ENCODE data around the gene PPP1CA. TPM values are rescaled to one million over a fixed set of nuclear protein-coding genes. Genes with fewer than 3 reads are reported as not detected.

Gene PPP1CA
- total RNA-seq, 2 experiments from 2014 or later: 261 to 267 TPM

- Mint-ChIP-seq H3K9me3 (no peaks in the 10 kb centered on the region), H3K4me1 (ENCODE audit: low read depth) (peaks cover 33% of the 10 kb centered on the region), H3K36me3 (no peaks in the 10 kb centered on the region), H3K4me3 (no peak overlapping the region), H3K27ac (no peak overlapping the region), H3K27me3 (no peaks in the 10 kb centered on the region)
- no peak for DNase-seq
- CTCF ChIA-PET: interaction anchor here (1.5 to 1.7 kb wide), 2 partner anchors 22 to 40 kb away, joined by 3 read pairs; partner anchors contain the start of gene PPP1CA
- intact Hi-C loops (cut with micrococcal nuclease): no loop called here
- POLR2A ChIA-PET: interaction anchor here (1.2 kb wide), 1 partner anchor 15 kb away, joined by 4 read pairs; the partner anchor contains the start of gene PTPRCAP
Observed at GRCh38 chr11:67422891-67423290, 21.2 kb upstream of the PPP1CA start.

- ChIA-PET CTCF (interaction anchor here (1.5 kb wide), 1 partner anchor 21 kb away, joined by 8 read pairs; the partner anchor contains the start of gene PPP1CA), POLR2A (interaction anchor here (0.6 to 1.9 kb wide), 6 partner anchors 10 to 44 kb away, joined by 3 to 21 read pairs (median 6); partner anchors contain the start of genes CORO1B and TBC1D10C)
- Mint-ChIP-seq H3K36me3 (no peaks in the 10 kb centered on the region), H3K4me3 (peak overlapping the region; percentile 64), H3K9me3 (no peaks in the 10 kb centered on the region), H3K27ac (peak overlapping the region; percentile 46), H3K4me1 (ENCODE audit: low read depth) (peaks cover 34% of the 10 kb centered on the region), H3K27me3 (no peaks in the 10 kb centered on the region)
- DNase-seq: no peak
- intact Hi-C loops (cut with micrococcal nuclease): loop anchor here (2.0 kb wide), 1 partner anchor 19 kb away; no protein-coding TSS in a partner anchor
Observed at GRCh38 chr11:67421430-67422031, 19.9 kb upstream of the PPP1CA start.

DNA sequence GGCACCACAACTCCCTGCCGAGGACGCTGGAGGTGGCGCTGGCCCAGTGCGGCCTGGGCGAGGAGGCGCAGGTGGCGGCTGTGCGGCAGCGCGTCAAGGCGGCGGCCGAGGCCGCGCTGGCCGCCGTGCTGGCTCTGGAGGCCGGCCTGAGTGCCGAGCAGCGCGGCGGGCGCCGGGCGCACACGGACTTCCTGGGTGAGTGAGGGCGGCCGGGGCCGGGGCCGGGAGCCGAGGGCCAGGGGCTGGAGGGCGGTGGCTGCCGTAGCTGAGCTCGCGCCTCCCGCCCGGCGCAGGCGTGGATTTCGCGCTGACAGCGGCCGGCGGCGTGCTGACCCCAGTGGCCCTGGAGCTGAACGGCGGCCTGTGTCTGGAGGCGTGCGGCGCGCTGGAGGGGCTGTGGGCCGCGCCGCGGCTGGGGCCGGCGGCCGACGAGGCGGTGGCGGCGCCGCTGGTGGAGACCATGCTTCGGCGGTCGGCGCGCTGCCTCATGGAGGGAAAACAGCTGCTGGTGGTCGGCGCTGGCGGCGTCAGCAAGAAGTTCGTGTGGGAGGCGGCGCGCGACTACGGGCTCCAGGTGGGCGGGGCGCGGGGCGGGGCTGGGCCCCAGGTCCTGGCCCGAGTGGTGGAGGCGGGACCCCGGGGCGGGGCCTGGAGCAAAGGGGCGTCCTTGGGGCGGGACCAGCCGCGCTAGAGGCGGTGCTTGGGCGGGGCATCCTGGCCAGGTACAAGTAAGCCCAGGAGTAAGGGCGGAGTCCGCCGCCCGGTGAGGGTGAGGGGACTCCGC is 19.2 kb upstream of the PPP1CA start:
- Mint-ChIP-seq H3K27ac (peak overlapping the region; percentile 69), H3K9me3 (no peaks in the 10 kb centered on the region), H3K27me3 (no peaks in the 10 kb centered on the region), H3K36me3 (no peaks in the 10 kb centered on the region), H3K4me1 (ENCODE audit: low read depth) (peaks cover 41% of the 10 kb centered on the region), H3K4me3 (peak overlapping the region; percentile 74)
- CTCF ChIA-PET: interaction anchor here (0.7 to 1.6 kb wide), 4 partner anchors 16 to 64 kb away, joined by 3 to 8 read pairs (median 4); partner anchors contain the start of genes PPP1CA and TBC1D10C
- POLR2A ChIA-PET: interaction anchor here (0.6 to 1.9 kb wide), 11 partner anchors 9 to 48 kb away, joined by 3 to 21 read pairs (median 5); partner anchors contain the start of genes CORO1B, PTPRCAP, TBC1D10C and TMEM134
- peak; percentile 98 for DNase-seq
- intact Hi-C loops (cut with micrococcal nuclease): loop anchor here (1.0 to 2.0 kb wide), 2 partner anchors 7 to 18 kb away; partner anchors contain the start of gene RPS6KB2

GRCh38 chr11:67420147-67420645 is 18.5 kb upstream of the PPP1CA start:
- Mint-ChIP-seq H3K4me1 (ENCODE audit: low read depth) (peaks cover 42% of the 10 kb centered on the region), H3K27ac (peak overlapping the region; percentile 69), H3K36me3 (no peaks in the 10 kb centered on the region), H3K9me3 (no peaks in the 10 kb centered on the region), H3K4me3 (peak overlapping the region; percentile 74), H3K27me3 (no peaks in the 10 kb centered on the region)
- no peak for DNase-seq
- POLR2A ChIA-PET: interaction anchor here (0.6 to 1.9 kb wide), 10 partner anchors 9 to 64 kb away, joined by 3 to 21 read pairs (median 6); partner anchors contain the start of genes CORO1B, PTPRCAP and TMEM134
- CTCF ChIA-PET: interaction anchor here (0.7 to 1.6 kb wide), 7 partner anchors 13 to 64 kb away, joined by 3 to 8 read pairs (median 3); partner anchors contain the start of genes PPP1CA and TBC1D10C
- intact Hi-C loops (cut with micrococcal nuclease): loop anchor here (1.0 to 2.0 kb wide), 2 partner anchors 8 to 17 kb away; partner anchors contain the start of gene RPS6KB2

GRCh38 chr11:67419325-67420049 is 17.8 kb upstream of the PPP1CA start:
- no peak for DNase-seq
- ChIA-PET POLR2A (interaction anchor here (0.8 to 1.9 kb wide), 10 partner anchors 8 to 65 kb away, joined by 3 to 21 read pairs (median 5); partner anchors contain the start of genes PPP1CA, PTPRCAP, RPS6KB2 and TMEM134), CTCF (interaction anchor here (0.9 to 2.3 kb wide), 6 partner anchors 12 to 68 kb away, joined by 3 to 6 read pairs (median 4); no protein-coding TSS in a partner anchor)
- H3K27ac Mint-ChIP-seq: peak overlapping the region; percentile 51
- no peaks in the 10 kb centered on the region for H3K9me3 Mint-ChIP-seq
- H3K36me3 Mint-ChIP-seq: no peaks in the 10 kb centered on the region
- no peaks in the 10 kb centered on the region for H3K27me3 Mint-ChIP-seq
- H3K4me3 Mint-ChIP-seq: peak overlapping the region; percentile 74
- H3K4me1 Mint-ChIP-seq (ENCODE audit: low read depth): peaks cover 43% of the 10 kb centered on the region
- intact Hi-C loops (cut with micrococcal nuclease): loop anchor here (1.0 to 2.0 kb wide), 2 partner anchors 9 to 17 kb away; partner anchors contain the start of gene RPS6KB2

DNA sequence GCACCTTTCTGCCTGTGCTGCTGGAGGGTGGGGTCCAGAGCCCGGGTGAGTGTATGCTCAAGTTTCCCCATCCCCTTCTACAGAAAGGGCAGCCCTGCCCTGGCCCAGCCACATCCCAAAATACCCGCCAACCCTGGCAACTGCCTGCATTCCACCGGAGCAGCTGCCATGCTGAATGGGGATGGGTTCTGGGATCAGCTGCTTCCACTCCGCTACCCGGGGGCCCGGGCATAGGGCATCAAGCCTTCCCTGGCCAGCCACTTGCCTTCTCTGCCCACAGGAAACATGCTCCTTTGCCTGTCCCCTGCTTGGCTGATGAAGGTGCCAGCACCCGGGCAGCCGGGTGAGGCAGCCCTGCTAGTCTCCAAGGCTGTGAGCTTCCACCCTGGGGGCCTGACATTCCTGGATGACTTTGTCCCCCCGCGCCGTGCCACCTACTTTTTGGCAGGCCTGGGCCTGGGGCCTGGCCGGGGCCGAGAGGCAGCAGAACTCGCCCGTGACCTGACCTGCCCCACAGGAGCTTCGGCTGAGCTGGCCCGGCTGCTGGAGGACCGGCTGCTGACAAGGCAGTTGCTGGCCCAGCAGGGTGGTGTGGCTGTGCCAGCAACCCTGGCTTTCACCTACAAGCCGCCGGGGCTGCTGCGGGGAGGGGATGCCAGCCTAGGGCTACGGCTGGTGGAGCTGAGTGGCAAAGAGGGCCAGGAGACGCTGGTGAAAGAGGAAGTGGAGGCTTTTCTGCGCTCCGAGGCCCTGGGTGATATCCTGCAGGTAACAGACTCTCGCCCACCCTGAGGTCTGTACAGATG is 17.0 kb upstream of the PPP1CA start:
- H3K4me1 Mint-ChIP-seq (ENCODE audit: low read depth): peaks cover 43% of the 10 kb centered on the region
- peak overlapping the region; percentile 50 for H3K4me3 Mint-ChIP-seq
- H3K36me3 Mint-ChIP-seq: no peaks in the 10 kb centered on the region
- peak overlapping the region; percentile 45 for H3K27ac Mint-ChIP-seq
- no peak for DNase-seq
- H3K9me3 Mint-ChIP-seq: no peaks in the 10 kb centered on the region
- ChIA-PET CTCF (interaction anchor here (1.2 to 2.3 kb wide), 4 partner anchors 11 to 68 kb away, joined by 3 to 7 read pairs (median 5); partner anchors contain the start of gene PPP1CA), POLR2A (interaction anchor here (0.8 to 1.6 kb wide), 8 partner anchors 10 to 66 kb away, joined by 3 to 11 read pairs (median 4); partner anchors contain the start of genes PPP1CA, RPS6KB2 and TBC1D10C)
- intact Hi-C loops (cut with micrococcal nuclease): no loop called here
- no peaks in the 10 kb centered on the region for H3K27me3 Mint-ChIP-seq

GRCh38 chr11:67417425-67417824 is 15.8 kb upstream of the PPP1CA start:
- POLR2A ChIA-PET: interaction anchor here (0.7 to 1.6 kb wide), 3 partner anchors 10 to 20 kb away, joined by 3 to 7 read pairs (median 3); partner anchors contain the start of gene PTPRCAP
- CTCF ChIA-PET: interaction anchor here (1.1 to 2.3 kb wide), 5 partner anchors 12 to 66 kb away, joined by 3 to 6 read pairs (median 3); partner anchors contain the start of genes PPP1CA and RAD9A
- intact Hi-C loops (cut with micrococcal nuclease): loop anchor here (1.0 kb wide), 1 partner anchor 89 kb away; no protein-coding TSS in a partner anchor
- peaks cover 54% of the 10 kb centered on the region for H3K4me1 Mint-ChIP-seq (ENCODE audit: low read depth)
- H3K27me3 Mint-ChIP-seq: no peaks in the 10 kb centered on the region
- peak overlapping the region; percentile 84 for H3K27ac Mint-ChIP-seq
- no peak overlapping the region for H3K4me3 Mint-ChIP-seq
- no peak for DNase-seq
- no peaks in the 10 kb centered on the region for H3K9me3 Mint-ChIP-seq
- H3K36me3 Mint-ChIP-seq: no peaks in the 10 kb centered on the region

- DNase-seq: peak; percentile 76
- ChIA-PET CTCF (interaction anchor here (1.1 to 1.2 kb wide), 3 partner anchors 15 to 25 kb away, joined by 3 to 7 read pairs (median 3); partner anchors contain the start of genes PPP1CA and RAD9A), POLR2A (interaction anchor here (0.7 to 1.9 kb wide), 3 partner anchors 12 to 20 kb away, joined by 3 to 8 read pairs (median 3); partner anchors contain the start of gene PTPRCAP)
- no peaks in the 10 kb centered on the region for H3K36me3 Mint-ChIP-seq
- H3K4me1 Mint-ChIP-seq (ENCODE audit: low read depth): peaks cover 62% of the 10 kb centered on the region
- H3K4me3 Mint-ChIP-seq: peak overlapping the region; percentile 58
- intact Hi-C loops (cut with micrococcal nuclease): loop anchor here (1.0 kb wide), 1 partner anchor 90 kb away; no protein-coding TSS in a partner anchor
- H3K27me3 Mint-ChIP-seq: no peaks in the 10 kb centered on the region
- no peaks in the 10 kb centered on the region for H3K9me3 Mint-ChIP-seq
- H3K27ac Mint-ChIP-seq: peak overlapping the region; percentile 84
Observed at GRCh38 chr11:67416416-67417335, 15.0 kb upstream of the PPP1CA start.

Data from activated CD4-positive, alpha-beta memory T cell treated with anti-CD3 and anti-CD28 coated beads for 36 hours (primary cell).